H9 (cell line): ENCODE data around the gene GSK3A. TPM values are rescaled to one million over a fixed set of nuclear protein-coding genes. Genes with fewer than 3 reads are reported as not detected.
A peak's percentile ranks its signal among the peaks of the same experiment; 100 is the strongest.

Source experiments
- DNase-seq: peaks from one replicate; pipeline ENCODE4 v3.0.0-alpha.2; 2017
- H2AFZ ChIP-seq: one replicate; pipeline ENCODE4 v1.6.1; 2013; ENCODE audit warnings: mild to moderate bottlenecking, low read length, control low read depth, moderate library complexity
- H2AK5ac ChIP-seq: 2 replicates; pipeline ENCODE4 v1.6.1; 2013; ENCODE audit warnings: low read length, control low read depth, mixed read lengths; ENCODE audit not compliant: insufficient read length
- H2BK120ac ChIP-seq: one replicate; pipeline ENCODE4 v1.6.1; 2013; ENCODE audit warnings: low read depth, mild to moderate bottlenecking, low read length, control low read depth, inconsistent platforms; ENCODE audit not compliant: poor library complexity, severe bottlenecking
- H2BK12ac ChIP-seq: 2 replicates; pipeline ENCODE4 v1.6.1; 2013; ENCODE audit warnings: low read length, control low read depth, mixed read lengths, low read depth; ENCODE audit not compliant: insufficient read length
- H2BK15ac ChIP-seq: 2 replicates; pipeline ENCODE4 v1.6.1; 2013; ENCODE audit warnings: low read depth, low read length, control low read depth
- H2BK20ac ChIP-seq: one replicate; pipeline ENCODE4 v1.6.1; 2013; ENCODE audit warnings: low read depth, mild to moderate bottlenecking, low read length, control low read depth, inconsistent platforms; ENCODE audit not compliant: poor library complexity, severe bottlenecking
- H2BK5ac ChIP-seq: 2 replicates; pipeline ENCODE4 v1.6.1; 2013; ENCODE audit warnings: low read length, control low read depth, mixed read lengths; ENCODE audit not compliant: insufficient read length
- H3K14ac ChIP-seq: 2 replicates; pipeline ENCODE4 v1.6.1; 2013; ENCODE audit warnings: low read length, control low read depth; ENCODE audit not compliant: insufficient read depth
- H3K18ac ChIP-seq: 2 replicates; pipeline ENCODE4 v1.6.1; 2013; ENCODE audit warnings: low read depth, mild to moderate bottlenecking, mixed read lengths, low read length, control low read depth; ENCODE audit not compliant: insufficient read length
- H3K23ac ChIP-seq: 2 replicates; pipeline ENCODE4 v1.6.1; 2013; ENCODE audit warnings: low read length, control low read depth, mixed read lengths, low read depth; ENCODE audit not compliant: insufficient read length
- H3K23me2 ChIP-seq: 2 replicates; pipeline ENCODE4 v1.6.1; 2013; ENCODE audit warnings: low read depth, mild to moderate bottlenecking, mixed read lengths, low read length, control low read depth; ENCODE audit not compliant: insufficient read length, poor library complexity, severe bottlenecking
- H3K27ac ChIP-seq: 2 replicates; pipeline ENCODE4 v1.5.1; 2013; ENCODE audit warnings: low read length, control low read depth, mixed read lengths, low read depth; ENCODE audit not compliant: insufficient read length
- H3K27me3 ChIP-seq: 2 replicates; pipeline ENCODE4 v1.6.1; 2013; ENCODE audit warnings: low read length, control low read depth, inconsistent platforms; ENCODE audit not compliant: insufficient read depth
- H3K4ac ChIP-seq: 2 replicates; pipeline ENCODE4 v1.6.1; 2013; ENCODE audit warnings: low read depth, mild to moderate bottlenecking, control low read depth, inconsistent platforms, low read length, moderate library complexity
- H3K4me1 ChIP-seq: 2 replicates; pipeline ENCODE4 v1.6.1; 2013; ENCODE audit warnings: low read length, control low read depth, inconsistent platforms; ENCODE audit not compliant: insufficient read depth
- H3K4me2 ChIP-seq: 2 replicates; pipeline ENCODE4 v1.6.1; 2013; ENCODE audit warnings: low read length, control low read depth, mixed read lengths; ENCODE audit not compliant: insufficient read length, insufficient read depth
- H3K56ac ChIP-seq: 2 replicates; pipeline ENCODE4 v1.6.1; 2013; ENCODE audit warnings: low read depth, mild to moderate bottlenecking, mixed read lengths, low read length, control low read depth; ENCODE audit not compliant: insufficient read length
- H3K79me1 ChIP-seq: 2 replicates; pipeline ENCODE4 v1.6.1; 2013; ENCODE audit warnings: low read depth, mild to moderate bottlenecking, moderate library complexity, low read length, control low read depth, inconsistent platforms; ENCODE audit not compliant: insufficient read depth, poor library complexity, severe bottlenecking
- H3K79me2 ChIP-seq: 2 replicates; pipeline ENCODE4 v1.6.1; 2013; ENCODE audit warnings: low read length, control low read depth, inconsistent platforms; ENCODE audit not compliant: insufficient read depth
- H3K9ac ChIP-seq: 2 replicates; pipeline ENCODE4 v1.6.1; 2013; ENCODE audit warnings: low read length, control low read depth, mixed read lengths; ENCODE audit not compliant: insufficient read length; ENCODE audit errors: extremely low read depth
- H3K9me3 ChIP-seq: one replicate; pipeline ENCODE4 v1.6.1; 2013; ENCODE audit warnings: low read depth, low read length, inconsistent platforms; ENCODE audit not compliant: control insufficient read depth
- H3T11ph ChIP-seq: one replicate; pipeline ENCODE4 v1.6.1; 2013; ENCODE audit warnings: mild to moderate bottlenecking, low read length, control low read depth, inconsistent platforms
- H4K20me1 ChIP-seq: one replicate; pipeline ENCODE4 v1.6.1; 2013; ENCODE audit not compliant: control insufficient read depth, insufficient read length, insufficient read depth
- H4K5ac ChIP-seq: 2 replicates; pipeline ENCODE4 v1.6.1; 2013; ENCODE audit warnings: low read depth, mild to moderate bottlenecking, mixed read lengths, low read length, control low read depth; ENCODE audit not compliant: insufficient read length
- H4K8ac ChIP-seq: replicated peaks from 2 replicates; pipeline ENCODE4 v1.6.1; 2013; ENCODE audit warnings: low read length, control low read depth, mixed read lengths, low read depth; ENCODE audit not compliant: insufficient read length
- H4K91ac ChIP-seq: 2 replicates; pipeline ENCODE4 v1.6.1; 2013; ENCODE audit warnings: low read depth, mild to moderate bottlenecking, moderate library complexity, mixed read lengths, low read length, control low read depth; ENCODE audit not compliant: insufficient read length
- H3K27ac Mint-ChIP-seq, 3 experiments: 2 replicates in 2 of 3; 3 replicates in 1 of 3; pipeline ENCODE4 v1.8.0; 2020 to 2021; ENCODE audit warnings: mixed read lengths in 3 of 3, mild to moderate bottlenecking in 1 of 3, moderate library complexity in 1 of 3
- H3K27me3 Mint-ChIP-seq: 2 replicates; pipeline ENCODE4 v1.8.0; 2021; ENCODE audit warnings: low read depth, mild to moderate bottlenecking, moderate library complexity, mixed read lengths
- H3K36me3 Mint-ChIP-seq, 3 experiments: 2 replicates in 2 of 3; 3 replicates in 1 of 3; pipeline ENCODE4 v1.8.0; 2020 to 2021; ENCODE audit warnings: low read depth in 3 of 3, mixed read lengths in 3 of 3; ENCODE audit not compliant: insufficient read depth in 1 of 3
- H3K4me1 Mint-ChIP-seq, 2 experiments: 2 replicates each; pipeline ENCODE4 v1.8.0; 2020; ENCODE audit warnings: mixed read lengths in 2 of 2
- H3K4me3 Mint-ChIP-seq, 2 experiments: 2 replicates in 1 of 2; 3 replicates in 1 of 2; pipeline ENCODE4 v1.8.0; 2020 to 2021; ENCODE audit warnings: mild to moderate bottlenecking in 2 of 2, mixed read lengths in 2 of 2, moderate library complexity in 1 of 2
- H3K9me3 Mint-ChIP-seq, 2 experiments: 2 replicates in 1 of 2; 3 replicates in 1 of 2; pipeline ENCODE4 v1.8.0; 2020; ENCODE audit warnings: mild to moderate bottlenecking in 2 of 2, mixed read lengths in 2 of 2, moderate library complexity in 1 of 2
- WGBS: extraction: QIAGEN DNeasy Blood & Tissue Kit; methylation state at CpG from one replicate; pipeline ENCODE4 v1.1.7; 2013; ENCODE audit warnings: missing lambda C conversion rate, low lambda C conversion rate, mixed read lengths; ENCODE audit not compliant: insufficient read length; ENCODE audit errors: extremely low coverage; 5-methylcytosine and 5-hydroxymethylcytosine counted together
- total RNA-seq: library from RNA; stranded (reverse); gene quantifications from 2 replicates; pipeline ENCODE4 v1.2.1, GENCODE V29; 2021
- TF ChIP-seq, protein P1 (sequence below): fragments of 200-600 bp; sonication (generic); conservative IDR thresholded peaks from 3 replicates; pipeline ENCODE4 v1.8.0; 2021; ENCODE audit warnings: antibody characterized with exemption, mild to moderate bottlenecking

GSK3A gene
- total RNA-seq, 1 experiment from 2014 or later = 52.4 TPM

DNA sequence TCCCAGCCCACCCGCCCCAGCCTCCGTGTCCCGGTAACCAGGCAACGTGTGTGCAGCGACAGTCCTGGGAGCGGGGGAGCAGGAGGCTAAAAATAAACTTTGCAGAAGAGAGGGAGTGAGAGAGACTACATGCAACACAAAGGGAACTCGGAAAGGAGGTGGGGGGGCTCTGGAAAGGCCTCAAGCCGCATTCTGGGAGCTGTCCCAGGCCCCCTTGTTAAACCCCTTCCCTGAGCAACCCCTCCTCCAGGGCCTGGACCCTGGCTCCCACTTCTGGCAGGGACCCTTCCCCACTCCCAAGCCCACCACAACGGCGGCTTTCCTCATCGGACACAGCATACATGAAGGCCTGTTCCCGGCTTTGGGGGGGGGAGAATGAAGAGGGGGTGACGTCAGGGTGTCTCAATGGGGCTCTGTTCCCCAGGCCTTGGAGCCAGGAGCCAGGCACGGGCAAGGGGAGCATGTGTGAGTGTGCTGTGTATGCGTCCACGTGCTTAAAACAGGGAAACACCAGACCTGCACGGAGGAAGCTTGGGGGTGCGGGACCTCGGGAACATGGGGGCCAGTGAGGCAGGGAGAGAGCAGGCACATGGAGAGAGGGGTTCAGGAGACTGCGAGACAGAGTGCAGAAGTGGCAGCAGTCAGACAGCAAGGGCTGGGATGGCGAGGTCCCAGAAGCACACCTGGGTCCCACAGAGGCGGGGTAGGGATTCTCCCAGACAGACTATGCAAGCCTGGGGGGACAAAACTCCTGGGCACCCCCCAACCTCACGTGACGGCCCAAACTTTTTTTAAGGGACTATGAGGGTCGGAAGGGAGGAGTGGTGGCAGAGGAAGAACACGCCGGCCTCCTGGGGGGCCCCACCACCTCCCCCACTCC lies 10.2 kb upstream of the GSK3A start:
- H3K4me1 Mint-ChIP-seq = peaks cover 22 to 40% of the 10 kb centered on the region in 2 experiments

More for the DNA sequence above, 10.2 kb upstream of the GSK3A start:
- no peak overlapping the region for H2BK20ac ChIP-seq
- H3K9me3 ChIP-seq = no peaks in the 10 kb centered on the region
- H3K79me1 ChIP-seq = no peaks in the 10 kb centered on the region
- peaks cover 5% of the 10 kb centered on the region; the same call in 1 of the 2 replicates for H3K79me2 ChIP-seq
- H4K5ac ChIP-seq = no peak overlapping the region
- H3K14ac ChIP-seq = peak overlapping the region; percentile 60
- H3K4me1 ChIP-seq = peaks cover 6% of the 10 kb centered on the region; the same call in 1 of the 2 replicates
- H2BK5ac ChIP-seq = no peak overlapping the region
- peak overlapping the region; percentile 87 to 92 for H3K4me3 Mint-ChIP-seq
- DNase-seq = no peak
- no peak overlapping the region for H3K9ac ChIP-seq
- no peak overlapping the region for H4K91ac ChIP-seq
- WGBS = no CpG with 5 or more reads among the region's 27 CpGs
- no peak overlapping the region for H3K23ac ChIP-seq
- no peak overlapping the region for H2AK5ac ChIP-seq
- no peak overlapping the region for H2BK120ac ChIP-seq
- peaks cover 5 to 22% (median 18%) of the 10 kb centered on the region in 3 experiments; a peak in 6 of 7 replicates for H3K36me3 Mint-ChIP-seq
- H2BK15ac ChIP-seq = no peak overlapping the region
- H4K8ac ChIP-seq = no peak overlapping the region
- no peak overlapping the region for H3K56ac ChIP-seq
- peaks cover 14% of the 10 kb centered on the region for H3K23me2 ChIP-seq
- H3K27me3 Mint-ChIP-seq = peaks cover 14% of the 10 kb centered on the region
- no peak overlapping the region for H2BK12ac ChIP-seq
- H3K27ac ChIP-seq = no peak overlapping the region
- no peak overlapping the region for H3K18ac ChIP-seq
- no peak overlapping the region for H3T11ph ChIP-seq
- H3K4me2 ChIP-seq = peak overlapping the region; percentile 54
- no peaks in the 10 kb centered on the region for H4K20me1 ChIP-seq
- TF ChIP-seq, protein P1, sequence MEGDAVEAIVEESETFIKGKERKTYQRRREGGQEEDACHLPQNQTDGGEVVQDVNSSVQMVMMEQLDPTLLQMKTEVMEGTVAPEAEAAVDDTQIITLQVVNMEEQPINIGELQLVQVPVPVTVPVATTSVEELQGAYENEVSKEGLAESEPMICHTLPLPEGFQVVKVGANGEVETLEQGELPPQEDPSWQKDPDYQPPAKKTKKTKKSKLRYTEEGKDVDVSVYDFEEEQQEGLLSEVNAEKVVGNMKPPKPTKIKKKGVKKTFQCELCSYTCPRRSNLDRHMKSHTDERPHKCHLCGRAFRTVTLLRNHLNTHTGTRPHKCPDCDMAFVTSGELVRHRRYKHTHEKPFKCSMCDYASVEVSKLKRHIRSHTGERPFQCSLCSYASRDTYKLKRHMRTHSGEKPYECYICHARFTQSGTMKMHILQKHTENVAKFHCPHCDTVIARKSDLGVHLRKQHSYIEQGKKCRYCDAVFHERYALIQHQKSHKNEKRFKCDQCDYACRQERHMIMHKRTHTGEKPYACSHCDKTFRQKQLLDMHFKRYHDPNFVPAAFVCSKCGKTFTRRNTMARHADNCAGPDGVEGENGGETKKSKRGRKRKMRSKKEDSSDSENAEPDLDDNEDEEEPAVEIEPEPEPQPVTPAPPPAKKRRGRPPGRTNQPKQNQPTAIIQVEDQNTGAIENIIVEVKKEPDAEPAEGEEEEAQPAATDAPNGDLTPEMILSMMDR = no peak
- no peaks in the 10 kb centered on the region for H3K27me3 ChIP-seq
- H3K27ac Mint-ChIP-seq = peak overlapping the region; percentile 80 to 98 (median 94)
- H3K4ac ChIP-seq = no peak overlapping the region
- no peaks in the 10 kb centered on the region for H3K9me3 Mint-ChIP-seq
- no peak overlapping the region for H2AFZ ChIP-seq
